ENCODE data around the gene FAHD2A.
A peak's percentile ranks its signal among the peaks of the same experiment; 100 is the strongest.
"Not testable (repeated sequence)": the region's sequence is repeated elsewhere in the genome, so short reads cannot be mapped to it uniquely, and the experiment has no call there.

Gene FAHD2A

DNA sequence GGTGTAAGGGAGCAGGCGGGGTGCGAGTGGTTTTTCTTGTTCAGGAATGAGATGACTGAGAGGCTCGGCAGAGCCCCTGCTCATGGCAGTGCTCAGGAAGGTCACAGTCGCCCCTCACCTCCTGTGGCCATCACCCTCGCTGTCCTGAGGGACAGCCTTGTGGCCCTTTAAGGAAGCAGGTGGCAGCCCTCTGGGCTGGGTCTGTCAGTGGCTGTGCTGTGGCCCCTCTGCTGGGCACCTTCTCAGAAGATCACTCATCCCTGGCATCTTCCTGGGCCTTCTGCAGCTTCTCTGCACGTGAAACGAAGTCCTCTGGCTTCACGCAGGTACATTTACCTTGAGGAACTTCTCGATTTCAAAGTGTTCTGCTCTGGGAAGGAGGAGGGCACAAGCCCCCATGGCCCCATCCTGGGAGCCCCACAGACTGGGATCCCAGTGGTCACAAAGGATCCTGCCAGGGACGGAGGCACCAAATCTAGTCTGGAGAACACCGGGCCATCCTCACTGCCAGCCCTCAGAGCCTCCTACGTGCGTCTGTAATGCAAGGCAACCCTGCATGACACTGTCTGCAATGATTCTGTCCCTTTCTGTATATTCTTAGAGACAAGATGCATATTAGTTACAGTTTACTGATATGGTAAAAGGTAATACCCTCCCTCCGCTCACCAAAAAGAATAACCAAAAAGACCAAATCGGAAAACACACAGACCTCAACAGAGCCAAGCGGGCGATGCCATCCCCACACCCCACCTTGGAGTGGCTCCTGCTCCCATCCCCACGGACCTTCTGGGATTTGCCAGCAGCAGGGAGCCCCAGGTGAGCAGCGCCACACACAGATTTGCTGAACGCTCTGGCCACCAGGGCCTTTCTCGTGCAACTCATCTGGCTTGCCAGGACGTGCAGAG, 25.9 kb upstream of the FAHD2A start:
- DNase-seq = no peak

- no peak for DNase-seq
Observed at GRCh38 chr2:95377216-95378123, 25.0 kb upstream of the FAHD2A start.

GRCh38 chr2:95378281-95378680, 24.2 kb upstream of the FAHD2A start:
- not testable (repeated sequence) for DNase-seq

DNA sequence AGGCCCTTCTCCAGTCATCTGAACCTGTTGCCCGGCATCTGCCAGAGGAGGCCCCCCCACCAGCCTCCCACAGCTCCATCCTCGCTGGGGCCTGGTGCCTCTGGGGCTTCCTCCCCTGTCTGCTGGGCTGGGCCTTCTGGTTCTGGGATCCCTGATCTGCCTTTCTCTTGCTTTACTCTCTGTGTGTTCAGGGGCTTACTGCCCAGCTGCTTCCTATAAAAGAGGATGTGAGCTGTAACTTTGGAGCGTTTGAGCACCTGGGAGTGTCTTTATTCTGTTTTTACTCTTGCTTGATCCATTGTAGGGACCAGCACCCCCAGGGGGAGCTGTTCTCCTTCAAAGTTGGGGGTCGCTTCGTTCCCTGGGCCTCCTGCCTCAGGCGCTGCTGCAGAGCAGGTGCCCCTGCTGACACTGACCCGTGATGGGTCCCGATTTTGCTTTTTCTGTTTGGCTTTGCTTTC, 23.1 kb upstream of the FAHD2A start:
- no peak for DNase-seq

DNA sequence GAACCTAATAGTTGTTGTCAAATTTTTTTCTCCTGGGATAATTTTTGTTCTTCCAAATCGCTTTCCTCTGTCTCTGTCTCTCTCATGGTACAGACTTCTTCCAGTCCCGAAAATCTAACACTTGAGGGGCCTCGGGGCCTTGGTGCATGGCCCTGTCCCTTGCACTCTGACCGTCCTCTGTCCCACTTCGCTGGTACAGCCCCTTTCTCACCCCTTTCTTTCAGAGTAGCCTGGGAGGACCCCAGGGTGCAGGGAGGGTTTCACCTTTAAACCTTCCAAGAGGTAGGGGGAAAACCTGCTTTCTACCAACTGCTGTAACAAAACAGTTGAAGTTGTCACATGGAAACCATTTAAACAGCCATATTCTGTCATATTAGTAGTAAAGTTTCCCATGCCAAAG, 22.2 kb upstream of the FAHD2A start:
- no peak for DNase-seq

GRCh38 chr2:95380731-95381130, 21.8 kb upstream of the FAHD2A start:
- DNase-seq = no peak

DNA sequence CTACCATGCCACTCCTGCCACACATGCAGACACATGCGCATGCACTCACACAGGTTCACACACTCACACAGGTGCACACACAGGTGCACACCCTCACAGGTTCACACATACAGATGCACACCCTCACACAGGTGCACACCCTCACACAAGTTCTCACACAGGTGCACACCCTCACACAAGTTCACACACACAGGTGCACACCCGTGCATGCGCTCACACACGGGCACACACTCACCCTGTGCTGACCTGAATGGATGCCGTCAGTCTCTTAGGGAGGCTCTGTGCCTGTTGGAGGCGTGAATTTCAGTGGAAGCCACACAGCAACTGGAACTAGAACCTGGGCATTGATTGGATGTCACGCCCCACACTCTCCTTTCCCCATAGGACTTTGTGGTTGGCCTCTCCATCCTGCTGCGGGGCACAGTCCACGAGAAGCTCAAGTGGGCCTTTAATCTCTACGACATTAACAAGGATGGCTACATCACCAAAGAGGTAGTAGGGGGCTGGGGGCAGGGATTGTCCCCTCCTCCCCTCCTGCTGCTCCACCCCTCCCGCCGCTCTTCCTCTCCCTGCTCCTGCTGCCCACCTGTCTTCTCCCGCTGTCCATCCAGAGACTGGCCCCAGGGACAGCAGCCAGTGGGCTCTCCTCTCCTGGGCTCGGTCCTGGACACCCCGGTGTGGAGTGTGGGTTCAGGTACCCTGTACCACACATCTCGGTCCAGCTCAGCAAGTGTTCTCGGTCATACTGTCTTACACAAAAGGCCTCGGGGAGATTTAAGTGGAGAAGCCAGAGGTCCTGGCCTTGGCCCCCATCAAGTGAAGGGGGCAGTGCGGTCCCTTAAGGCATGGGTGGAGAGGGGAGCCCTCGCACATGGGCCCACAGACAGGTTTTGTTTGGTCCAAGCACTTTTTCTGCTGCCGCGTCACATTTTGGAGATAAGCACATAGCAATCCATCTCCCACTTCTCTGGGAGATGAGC, 21.0 kb upstream of the FAHD2A start:
- DNase-seq = no peak

DNA sequence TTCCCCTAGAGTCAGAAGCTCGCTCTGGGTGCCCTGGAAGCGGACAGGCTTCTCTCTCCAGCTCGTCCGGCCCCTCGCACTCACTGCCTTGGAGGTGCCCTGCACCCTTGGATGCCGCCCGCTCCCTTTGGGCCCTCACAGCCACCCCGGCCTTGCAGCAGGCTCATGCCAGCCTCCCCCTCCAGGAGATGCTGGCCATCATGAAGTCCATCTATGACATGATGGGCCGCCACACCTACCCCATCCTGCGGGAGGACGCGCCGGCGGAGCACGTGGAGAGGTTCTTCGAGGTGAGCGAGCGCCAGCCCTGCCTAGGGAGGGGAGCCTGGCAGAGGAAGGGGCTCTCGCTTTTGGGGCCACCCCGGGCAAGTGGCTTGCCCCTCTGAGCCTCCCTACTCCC, 20.3 kb upstream of the FAHD2A start:
- DNase-seq = no peak

DNA sequence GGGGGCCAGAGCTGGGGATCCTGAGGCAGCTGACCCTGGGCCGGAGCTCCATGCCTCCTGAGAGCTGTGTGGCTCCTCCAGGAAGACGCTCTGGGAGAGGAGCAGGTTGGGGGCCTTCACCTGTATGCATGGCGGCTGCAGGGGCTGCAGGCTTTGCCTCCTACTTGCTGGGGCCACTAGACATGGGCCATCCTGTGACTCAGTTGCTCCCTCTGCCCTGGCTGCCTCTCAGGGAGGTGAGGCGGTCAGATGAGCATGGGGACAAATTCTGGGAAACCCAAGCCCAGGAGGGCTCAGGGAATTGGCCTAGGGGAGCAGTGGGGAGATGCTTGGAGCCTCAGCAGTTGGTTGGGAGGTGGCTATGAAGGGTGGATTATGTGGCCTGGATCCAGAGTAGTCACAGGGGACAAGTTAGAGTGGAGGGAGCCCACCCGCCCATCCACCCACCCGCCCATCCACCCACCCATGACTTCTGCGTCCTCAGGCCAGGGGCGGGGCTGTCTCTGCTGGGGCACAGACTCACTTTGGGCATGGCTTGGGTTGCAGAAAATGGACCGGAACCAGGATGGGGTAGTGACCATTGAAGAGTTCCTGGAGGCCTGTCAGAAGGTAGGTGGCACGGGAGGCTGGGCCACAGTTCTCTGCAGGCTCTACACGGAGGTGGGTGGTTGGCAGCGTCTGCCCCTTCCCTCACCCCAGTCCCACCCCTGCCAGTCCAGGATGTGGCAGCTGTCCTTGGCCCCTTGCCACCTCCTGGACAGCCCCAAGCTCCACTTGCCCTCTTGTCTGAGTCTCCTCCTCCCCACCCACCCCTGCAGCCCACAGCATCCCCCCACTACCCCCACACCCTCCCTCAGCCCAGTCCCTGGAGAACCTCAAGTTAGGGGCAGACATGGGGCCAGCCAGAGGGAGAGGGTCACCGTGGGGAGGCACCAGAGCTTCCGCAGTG, 19.5 kb upstream of the FAHD2A start:
- no peak for DNase-seq

- DNase-seq = no peak
Observed at GRCh38 chr2:95383635-95384027, 18.9 kb upstream of the FAHD2A start.

- no peak for DNase-seq
Observed at GRCh38 chr2:95384854-95385569, 17.5 kb upstream of the FAHD2A start.

- DNase-seq = no peak
Observed at GRCh38 chr2:95385570-95385984, 16.9 kb upstream of the FAHD2A start.

GRCh38 chr2:95386031-95386430, 16.5 kb upstream of the FAHD2A start:
- DNase-seq = no peak

GRCh38 chr2:95387358-95387757, 15.2 kb upstream of the FAHD2A start:
- no peak for DNase-seq

DNA sequence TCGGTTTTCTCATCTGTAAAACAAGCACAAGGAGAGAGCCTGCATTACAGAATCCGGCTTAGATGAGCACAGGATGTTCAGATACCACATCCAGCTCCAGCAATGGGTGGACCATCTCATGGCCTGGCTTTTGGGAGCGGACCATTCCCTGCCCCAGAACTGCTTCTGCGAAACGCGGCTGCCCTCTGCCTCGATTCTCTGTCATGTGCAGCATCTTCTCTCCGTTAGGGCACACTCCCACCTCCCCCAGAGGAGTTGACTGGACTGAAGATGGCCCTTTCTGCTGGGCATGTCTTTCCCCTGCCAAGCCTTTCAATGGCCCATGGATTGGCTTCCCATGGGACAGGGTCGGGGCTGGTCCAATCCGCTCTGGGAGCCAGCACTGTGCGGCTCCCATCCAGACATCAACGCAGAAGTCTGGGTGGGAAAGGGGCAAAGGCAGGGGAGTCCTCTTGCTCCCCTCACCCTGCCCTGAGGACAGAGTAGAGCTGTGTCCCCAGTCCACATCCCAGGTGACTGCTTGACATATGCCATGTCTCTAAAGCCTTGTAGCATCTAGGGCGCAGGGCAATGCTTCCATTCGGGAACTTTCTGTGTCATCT, 14.3 kb upstream of the FAHD2A start:
- no peak for DNase-seq

- no peak for DNase-seq
Observed at GRCh38 chr2:95388856-95389244, 13.7 kb upstream of the FAHD2A start.

- DNase-seq = peak; percentile 62
Observed at GRCh38 chr2:95389245-95390119, 13.0 kb upstream of the FAHD2A start.

- DNase-seq = no peak
Observed at GRCh38 chr2:95390272-95390880, 12.1 kb upstream of the FAHD2A start.

DNA sequence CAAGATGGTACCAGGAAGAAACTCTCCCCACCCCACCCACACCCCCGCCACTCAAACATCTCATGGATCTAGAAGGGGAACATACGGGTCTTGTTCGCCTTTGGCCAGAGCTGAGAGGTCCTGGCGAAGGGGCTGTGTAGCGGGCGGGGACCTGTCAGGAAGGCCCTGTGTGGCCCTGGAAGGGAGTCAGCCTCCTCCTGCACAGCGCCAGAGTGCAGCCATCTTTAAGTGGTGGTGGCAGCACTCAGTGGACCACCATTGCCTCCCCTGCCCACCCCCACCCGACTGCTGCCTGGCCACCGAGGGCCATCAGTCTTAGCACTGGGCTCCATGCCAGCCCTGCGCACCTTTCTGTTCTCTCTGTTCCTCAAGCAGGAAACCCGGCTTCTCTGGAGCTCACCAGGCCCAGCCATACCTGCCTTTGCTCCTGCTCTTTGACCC, 11.6 kb upstream of the FAHD2A start:
- DNase-seq = no peak

Data from fibroblast of upper back skin (primary cell).